DND-41 (cell line): ENCODE data around the gene PLSCR2.

ENCODE experiments used
- ATAC-seq: fragments of 200-7000 bp; cut with Tn5 transposase; 3 replicates; pipeline ENCODE4 v1.9.1; 2021; ENCODE audit warnings: low read depth; ENCODE audit not compliant: insufficient read depth
- DNase-seq: peaks from one replicate; pipeline ENCODE4 v3.0.0-alpha.2; 2020
- H2AFZ ChIP-seq: 2 replicates; pipeline ENCODE4 v1.6.0; 2012; ENCODE audit warnings: low read depth, low read length
- H3K27ac ChIP-seq: 2 replicates; pipeline ENCODE4 v1.5.1; 2012; ENCODE audit warnings: low read length, inconsistent platforms
- H3K27me3 ChIP-seq: fragments of 200-600 bp; sonication (generic); 2 replicates; pipeline ENCODE4 v1.6.0; 2012; ENCODE audit warnings: low read length, mild to moderate bottlenecking, inconsistent platforms; ENCODE audit not compliant: insufficient read depth, poor library complexity
- H3K36me3 ChIP-seq: 2 replicates; pipeline ENCODE4 v1.5.1; 2012; ENCODE audit warnings: low read length, inconsistent platforms; ENCODE audit not compliant: insufficient read depth
- H3K4me1 ChIP-seq: 2 replicates; pipeline ENCODE4 v1.5.1; 2012; ENCODE audit warnings: mild to moderate bottlenecking, low read length; ENCODE audit not compliant: insufficient read depth
- H3K4me2 ChIP-seq: 2 replicates; pipeline ENCODE4 v1.6.0; 2012; ENCODE audit warnings: mild to moderate bottlenecking, moderate library complexity, low read length, inconsistent platforms; ENCODE audit not compliant: insufficient read depth
- H3K4me3 ChIP-seq, 2 experiments: fragments of 200-600 bp in 1 of 2; shearing (Covaris generic) in 1 of 2; 2 replicates each; pipeline ENCODE4 v1.5.1; 2012 to 2016; ENCODE audit warnings: inconsistent platforms in 2 of 2, low read length in 2 of 2, mild to moderate bottlenecking in 2 of 2, low read depth in 1 of 2, moderate library complexity in 1 of 2
- H3K79me2 ChIP-seq: 2 replicates; pipeline ENCODE4 v1.6.0; 2012; ENCODE audit warnings: low read length, inconsistent platforms; ENCODE audit not compliant: insufficient read depth
- H3K9ac ChIP-seq: 2 replicates; pipeline ENCODE4 v1.6.0; 2012; ENCODE audit warnings: low read depth, mild to moderate bottlenecking, inconsistent platforms, low read length, moderate library complexity
- H3K9me3 ChIP-seq: 2 replicates; pipeline ENCODE4 v1.5.1; 2012; ENCODE audit warnings: low read length, moderate library complexity, mild to moderate bottlenecking, inconsistent platforms; ENCODE audit not compliant: insufficient read depth, severe bottlenecking
- H4K20me1 ChIP-seq: 2 replicates; pipeline ENCODE4 v1.6.0; 2012; ENCODE audit warnings: low read length; ENCODE audit not compliant: insufficient read depth
- CTCF ChIP-seq: IDR thresholded peaks from 2 replicates; pipeline ENCODE4 v1.5.1; 2012; ENCODE audit warnings: borderline replicate concordance, low read length, moderate library complexity, mild to moderate bottlenecking; ENCODE audit not compliant: poor library complexity, severe bottlenecking; ENCODE audit errors: extremely low read depth
- EZH2 ChIP-seq: IDR thresholded peaks from 3 replicates; pipeline ENCODE4 v1.6.1; 2012; ENCODE audit warnings: borderline replicate concordance, low read depth, mild to moderate bottlenecking, moderate library complexity, low read length, inconsistent platforms; ENCODE audit not compliant: severe bottlenecking

PLSCR2 gene

GRCh38 chr3:146387566-146387965, 81.8 kb downstream of the PLSCR2 start:
- H3K27me3 ChIP-seq: no peaks in the 10 kb centered on the region
- no peak for DNase-seq
- ATAC-seq: no peak
- H3K9me3 ChIP-seq: no peaks in the 10 kb centered on the region
- no peaks in the 10 kb centered on the region for H3K4me1 ChIP-seq
- no peak overlapping the region for H3K4me2 ChIP-seq
- H3K36me3 ChIP-seq: no peaks in the 10 kb centered on the region
- H3K9ac ChIP-seq: no peak overlapping the region
- no peak overlapping the region for H2AFZ ChIP-seq
- no peaks in the 10 kb centered on the region for H4K20me1 ChIP-seq
- H3K79me2 ChIP-seq: no peaks in the 10 kb centered on the region
- no peak overlapping the region for H3K27ac ChIP-seq
- TF ChIP-seq CTCF (no peak), EZH2 (no peak)
- H3K4me3 ChIP-seq: no peak overlapping the region

- no peaks in the 10 kb centered on the region for H3K36me3 ChIP-seq
- ATAC-seq (no peak), DNase-seq (no peak)
- no peak overlapping the region for H3K4me3 ChIP-seq
- H3K79me2 ChIP-seq: no peaks in the 10 kb centered on the region
- no peaks in the 10 kb centered on the region for H3K9me3 ChIP-seq
- no peaks in the 10 kb centered on the region for H4K20me1 ChIP-seq
- TF ChIP-seq EZH2 (no peak), CTCF (no peak)
- no peaks in the 10 kb centered on the region for H3K27me3 ChIP-seq
- H3K4me2 ChIP-seq: no peak overlapping the region
- no peak overlapping the region for H3K9ac ChIP-seq
- H3K27ac ChIP-seq: no peak overlapping the region
- no peaks in the 10 kb centered on the region for H3K4me1 ChIP-seq
- H2AFZ ChIP-seq: no peak overlapping the region
Measured at GRCh38 chr3:146386936-146387335, 82.4 kb downstream of the PLSCR2 start.

DNA sequence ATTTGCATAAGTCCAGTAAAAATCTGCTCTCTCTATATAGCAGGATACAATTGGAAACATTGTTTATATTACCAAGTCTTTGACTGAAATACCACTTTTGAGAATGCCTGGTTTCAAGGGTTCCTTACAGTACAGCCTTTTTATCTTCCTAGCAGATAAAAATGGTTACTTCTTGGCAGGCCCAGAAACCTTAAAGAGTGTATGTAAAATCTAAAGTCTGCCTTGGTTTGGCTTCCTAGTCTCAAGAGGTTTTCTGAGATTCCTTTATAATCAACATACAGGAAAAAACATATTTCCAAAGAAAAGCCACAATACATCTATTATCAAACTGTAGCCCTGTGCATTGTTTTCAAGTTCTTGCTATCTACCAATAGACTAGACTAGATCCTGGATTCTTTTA, 84.6 kb downstream of the PLSCR2 start:
- TF ChIP-seq EZH2: no peak
- TF ChIP-seq CTCF: no peak
- DNase-seq (no peak), ATAC-seq (no peak)
- Histone ChIP-seq H3K9me3 (no peaks in the 10 kb centered on the region), H3K27ac (no peak overlapping the region), H3K4me1 (no peaks in the 10 kb centered on the region), H3K4me2 (no peak overlapping the region), H2AFZ (no peak overlapping the region), H3K36me3 (no peaks in the 10 kb centered on the region), H3K79me2 (no peaks in the 10 kb centered on the region), H3K27me3 (no peaks in the 10 kb centered on the region), H4K20me1 (no peaks in the 10 kb centered on the region), H3K4me3 (no peak overlapping the region), H3K9ac (no peak overlapping the region)
